Measurements from ENCODE around the gene DOCK6. TPM values are rescaled to one million over a fixed set of nuclear protein-coding genes. Genes with fewer than 3 reads are reported as not detected.

DOCK6 gene
- total and polyA plus RNA-seq, 9 donors: 12.8 to 60.0 (median 31.4) TPM

DNA sequence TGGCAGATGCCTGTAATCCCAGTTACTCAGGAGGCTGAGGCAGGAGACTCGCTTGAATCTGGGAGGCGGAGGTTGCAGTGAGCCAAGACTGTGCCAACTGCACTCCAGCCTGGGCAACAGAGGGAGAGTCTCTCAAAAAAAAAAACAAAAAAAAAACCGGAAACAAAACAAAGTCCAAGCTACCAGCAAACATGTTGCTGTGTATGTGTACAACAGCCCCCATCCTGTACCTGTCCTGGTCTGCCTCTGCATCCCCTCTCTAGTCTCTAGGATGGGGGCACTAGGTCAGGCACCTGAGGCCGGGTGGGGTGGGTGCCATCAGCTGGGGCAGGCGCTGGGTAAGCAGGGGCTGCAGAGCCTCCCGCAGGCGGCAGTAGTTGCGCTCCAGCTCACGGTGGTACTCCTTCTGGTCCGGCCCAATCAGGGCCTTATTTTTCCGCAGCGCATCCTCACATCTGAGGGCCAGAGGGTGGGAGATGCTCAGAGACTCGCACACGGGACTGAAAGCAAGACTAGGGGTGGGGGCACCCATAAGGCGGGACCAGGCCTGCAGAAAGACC, 62.2 kb downstream of the DOCK6 start:
- no peak overlapping the region for H3K4me3 ChIP-seq
- peak in 1 of 5 donors; percentile 32 for DNase-seq
- H3K9me3 ChIP-seq: no peaks in the 10 kb centered on the region
- peak overlapping the region in 1 of 2 donors; percentile 46 for H3K27ac ChIP-seq
- H3K4me1 ChIP-seq (ENCODE audit: insufficient read depth): peaks cover 12% of the 10 kb centered on the region
- no peaks in the 10 kb centered on the region for H3K27me3 ChIP-seq
- intact Hi-C loops (cut with DNase I): loop anchor here in 2 of 4 donors (5.0 to 10.0 kb wide), 2 partner anchors 163 to 165 kb away; no protein-coding TSS in a partner anchor
- TF ChIP-seq POLR2A (IDR thresholded peaks at IDR 0.05): no peak
- TF ChIP-seq, protein P1, sequence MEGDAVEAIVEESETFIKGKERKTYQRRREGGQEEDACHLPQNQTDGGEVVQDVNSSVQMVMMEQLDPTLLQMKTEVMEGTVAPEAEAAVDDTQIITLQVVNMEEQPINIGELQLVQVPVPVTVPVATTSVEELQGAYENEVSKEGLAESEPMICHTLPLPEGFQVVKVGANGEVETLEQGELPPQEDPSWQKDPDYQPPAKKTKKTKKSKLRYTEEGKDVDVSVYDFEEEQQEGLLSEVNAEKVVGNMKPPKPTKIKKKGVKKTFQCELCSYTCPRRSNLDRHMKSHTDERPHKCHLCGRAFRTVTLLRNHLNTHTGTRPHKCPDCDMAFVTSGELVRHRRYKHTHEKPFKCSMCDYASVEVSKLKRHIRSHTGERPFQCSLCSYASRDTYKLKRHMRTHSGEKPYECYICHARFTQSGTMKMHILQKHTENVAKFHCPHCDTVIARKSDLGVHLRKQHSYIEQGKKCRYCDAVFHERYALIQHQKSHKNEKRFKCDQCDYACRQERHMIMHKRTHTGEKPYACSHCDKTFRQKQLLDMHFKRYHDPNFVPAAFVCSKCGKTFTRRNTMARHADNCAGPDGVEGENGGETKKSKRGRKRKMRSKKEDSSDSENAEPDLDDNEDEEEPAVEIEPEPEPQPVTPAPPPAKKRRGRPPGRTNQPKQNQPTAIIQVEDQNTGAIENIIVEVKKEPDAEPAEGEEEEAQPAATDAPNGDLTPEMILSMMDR (IDR thresholded peaks at IDR 0.05): no peak
- TF ChIP-seq EP300 (IDR thresholded peaks at IDR 0.05): no peak
- 84 to 86% (median 85%) methylated on average over 15 of the region's 15 CpGs for WGBS, 3 donors
- no peaks in the 10 kb centered on the region for H3K36me3 ChIP-seq

DNA sequence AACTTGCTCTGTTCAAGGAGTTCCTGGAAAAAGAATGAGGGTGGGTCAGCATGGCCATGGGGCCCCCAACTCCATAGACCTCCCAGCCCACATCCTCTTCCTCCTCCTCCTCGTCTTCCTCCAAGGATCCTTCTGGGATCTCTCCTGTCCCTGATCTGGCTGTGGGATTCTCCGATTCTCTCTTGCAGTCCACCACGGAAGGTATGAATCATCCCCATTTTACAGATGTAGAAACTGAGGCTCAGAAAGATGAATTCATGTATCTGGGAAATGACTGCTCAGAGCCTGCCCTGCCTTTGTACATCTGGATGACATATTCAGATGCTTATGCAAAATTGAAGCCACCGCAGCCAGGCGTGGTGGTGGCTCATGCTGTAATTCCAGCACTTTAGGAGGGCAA, 62.8 kb downstream of the DOCK6 start:
- TF ChIP-seq, protein P1 (IDR thresholded peaks at IDR 0.05): no peak
- TF ChIP-seq POLR2A (IDR thresholded peaks at IDR 0.05) (no peak), EP300 (IDR thresholded peaks at IDR 0.05) (no peak)
- peaks cover 10% of the 10 kb centered on the region for H3K4me1 ChIP-seq (ENCODE audit: insufficient read depth)
- H3K4me3 ChIP-seq: no peak overlapping the region
- intact Hi-C loops (cut with DNase I): loop anchor here in 1 of 4 donors (5.0 kb wide), 1 partner anchor 42 kb away; the partner anchor contains the start of gene SPC24
- no peaks in the 10 kb centered on the region for H3K27me3 ChIP-seq
- peak overlapping the region in 1 of 2 donors; percentile 46 for H3K27ac ChIP-seq
- 70 to 93% (median 91%) methylated on average over 5 of the region's 5 CpGs for WGBS, 3 donors
- H3K36me3 ChIP-seq: no peaks in the 10 kb centered on the region
- no peaks in the 10 kb centered on the region for H3K9me3 ChIP-seq
- DNase-seq: no peak

DNA sequence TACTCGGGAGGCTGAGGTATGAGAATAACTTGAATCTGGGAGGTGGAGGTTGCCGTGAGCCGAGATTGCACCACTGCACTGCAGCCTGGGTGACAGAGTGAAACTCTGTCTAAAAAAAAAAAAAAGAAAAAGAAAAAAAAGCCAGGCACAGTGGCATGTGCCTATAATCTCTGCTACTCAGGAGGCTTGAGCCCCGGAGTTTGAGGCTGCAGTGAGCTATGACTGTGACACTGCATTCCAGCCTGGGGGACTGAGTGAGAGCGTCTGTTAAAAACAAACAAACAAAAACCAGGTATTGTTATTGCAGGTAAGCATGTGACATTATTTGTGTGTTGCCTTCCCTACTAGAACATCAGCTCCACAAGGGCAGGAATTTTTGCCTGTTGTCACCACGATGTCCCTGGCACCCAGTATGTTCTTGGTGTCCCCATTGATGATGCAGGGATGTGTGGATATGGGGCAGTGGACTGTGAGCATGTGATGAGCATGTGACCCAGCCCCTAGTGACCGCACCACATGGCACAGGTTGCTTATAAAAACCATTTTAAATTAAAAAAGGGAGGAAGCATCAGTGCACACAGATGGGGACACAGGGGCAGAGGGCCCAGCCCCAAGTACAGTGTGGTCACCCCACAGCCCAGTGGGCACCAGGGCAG, 63.4 kb downstream of the DOCK6 start:
- 53 to 71% (median 70%) methylated on average over 7 of the region's 7 CpGs for WGBS, 3 donors

DNA sequence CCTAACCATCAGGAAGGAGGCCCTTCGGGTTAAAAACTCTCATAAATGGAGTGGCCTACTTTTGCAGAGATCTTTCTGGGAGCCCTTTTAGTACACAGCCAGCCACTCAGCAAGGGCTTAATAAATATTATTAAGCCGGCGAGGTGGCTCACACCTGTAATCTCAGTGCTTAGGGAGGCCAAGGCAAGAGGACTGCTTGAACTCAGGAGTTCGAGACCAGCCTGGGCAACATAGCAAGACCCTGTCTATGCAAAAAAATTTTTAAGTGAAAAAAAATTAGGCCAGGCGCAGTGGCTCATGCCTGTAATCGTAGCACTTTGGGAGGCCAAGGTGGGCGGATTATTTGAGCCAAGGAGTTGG, 64.2 kb downstream of the DOCK6 start:
- H3K4me1 ChIP-seq (ENCODE audit: insufficient read depth): peaks cover 11% of the 10 kb centered on the region
- no peaks in the 10 kb centered on the region for H3K36me3 ChIP-seq
- 55 to 69% (median 58%) methylated on average over 7 of the region's 7 CpGs for WGBS, 3 donors
- intact Hi-C loops (cut with DNase I): loop anchor here in 1 of 4 donors (5.0 kb wide), 1 partner anchor 41 kb away; the partner anchor contains the start of gene SPC24
- no peaks in the 10 kb centered on the region for H3K27me3 ChIP-seq
- H3K27ac ChIP-seq: peak overlapping the region; percentile 80 to 89
- peak in 1 of 5 donors; percentile 31 for DNase-seq
- no peaks in the 10 kb centered on the region for H3K9me3 ChIP-seq
- TF ChIP-seq, protein P1 (IDR thresholded peaks at IDR 0.05): no peak
- no peak for TF ChIP-seq POLR2A (IDR thresholded peaks at IDR 0.05)
- no peak for TF ChIP-seq EP300 (IDR thresholded peaks at IDR 0.05)
- H3K4me3 ChIP-seq: no peak overlapping the region

More for the DNA sequence above, 63.4 kb downstream of the DOCK6 start:
- TF ChIP-seq POLR2A (IDR thresholded peaks at IDR 0.05): no peak
- TF ChIP-seq, protein P1 (IDR thresholded peaks at IDR 0.05): no peak
- TF ChIP-seq EP300 (IDR thresholded peaks at IDR 0.05): no peak
- Histone ChIP-seq H3K27me3 (no peaks in the 10 kb centered on the region), H3K27ac (peak overlapping the region in 1 of 2 donors; percentile 89), H3K36me3 (no peaks in the 10 kb centered on the region), H3K9me3 (no peaks in the 10 kb centered on the region), H3K4me3 (no peak overlapping the region), H3K4me1 (ENCODE audit: insufficient read depth) (peaks cover 7% of the 10 kb centered on the region)
- intact Hi-C loops (cut with DNase I): loop anchor here in 1 of 4 donors (5.0 kb wide), 1 partner anchor 42 kb away; the partner anchor contains the start of gene SPC24
- DNase-seq: no peak

Data from ovary (tissue), 9 donors.